WTC11 (cell line): ENCODE measurements around the gene EIF4B.

Experiments used
- ESRRA ChIP-seq: sonication (generic); formaldehyde crosslinking; IDR thresholded peaks from 2 replicates; pipeline ENCODE4 v1.8.1; 2022; ENCODE audit warnings: mild to moderate bottlenecking, missing genetic modification reagents, borderline replicate concordance
- PRDM15 ChIP-seq: sonication (generic); formaldehyde crosslinking; IDR thresholded peaks from 2 replicates; pipeline ENCODE4 v1.8.0; 2022; ENCODE audit warnings: missing genetic modification reagents
- SMAD3 ChIP-seq: sonication (generic); formaldehyde crosslinking; IDR thresholded peaks from 2 replicates; pipeline ENCODE4 v1.8.0; 2022; ENCODE audit warnings: missing genetic modification reagents, mild to moderate bottlenecking, borderline replicate concordance

- TF ChIP-seq PRDM15 (CRISPR knock-in tag) (no peak), SMAD3 (no peak), ESRRA (CRISPR knock-in tag) (no peak)
Observed at GRCh38 chr12:53052419-53053217, 46.4 kb downstream of the EIF4B start.
